ENCODE results near the gene CCNQ.
A peak's percentile ranks its signal among the peaks of the same experiment; 100 is the strongest.

CCNQ gene

DNA sequence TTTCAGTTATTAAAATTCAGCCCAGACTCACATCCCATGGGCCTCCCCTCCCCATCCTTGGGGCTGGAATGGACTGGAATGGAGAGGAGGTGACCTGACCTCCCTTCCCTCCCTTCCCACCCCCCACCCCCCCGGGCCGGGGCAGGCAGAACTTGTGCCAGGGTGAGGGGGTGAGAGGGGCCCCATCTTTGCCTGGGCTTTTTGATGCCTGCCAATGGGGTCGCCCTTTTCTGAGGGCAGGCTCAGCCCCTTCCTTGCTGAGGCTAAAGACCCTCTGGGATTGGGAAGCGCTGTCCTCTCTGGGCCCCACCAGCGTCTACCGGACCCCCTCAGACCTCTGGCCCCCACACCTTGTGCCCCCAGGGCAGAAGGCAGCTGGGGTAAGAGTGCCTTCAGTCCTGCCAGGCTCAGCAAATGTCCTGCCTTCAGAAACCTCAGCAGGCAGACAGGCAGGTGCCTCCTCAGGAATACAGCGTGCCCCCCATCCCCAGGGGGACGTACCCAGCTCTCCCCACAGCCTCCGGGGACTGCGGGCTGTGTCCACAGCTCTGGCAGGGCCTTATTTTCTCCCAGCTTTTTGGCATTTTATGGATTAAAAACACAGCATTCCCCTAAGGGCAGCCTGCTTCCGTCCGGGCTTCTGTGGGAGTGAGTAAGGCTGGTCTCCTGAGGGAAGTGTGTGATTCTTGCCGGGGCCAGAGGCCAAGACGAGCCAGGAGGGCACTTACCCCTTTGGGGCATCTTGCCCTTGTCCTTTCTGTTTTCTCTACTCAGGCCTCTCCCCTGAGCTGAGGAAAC lies 12.6 kb upstream of the CCNQ start:
- TF ChIP-seq FOXP2 (optimal IDR thresholded peaks at IDR 0.05; ENCODE audit: borderline replicate concordance, extremely low read depth, extremely low read length, insufficient read depth) (no peak), REST (IDR thresholded peaks at IDR 0.05; ENCODE audit: insufficient read depth in 1 of 2, low read depth in 2 of 2, low read length in 2 of 2) (no peak), POLR2AphosphoS5 (IDR thresholded peaks at IDR 0.05; ENCODE audit: low read depth, low read length) (no peak), SIN3A (IDR thresholded peaks at IDR 0.05; ENCODE audit: borderline replicate concordance, insufficient read depth, low read length) (no peak), TAF1 (IDR thresholded peaks at IDR 0.05; ENCODE audit: borderline replicate concordance, insufficient read depth, low read length) (no peak)

GRCh38 chrX:153610836-153611213 lies 11.9 kb upstream of the CCNQ start:
- TF ChIP-seq SIN3A (IDR thresholded peaks at IDR 0.05; ENCODE audit: borderline replicate concordance, insufficient read depth, low read length) (no peak), TAF1 (IDR thresholded peaks at IDR 0.05; ENCODE audit: borderline replicate concordance, insufficient read depth, low read length) (no peak), FOXP2 (optimal IDR thresholded peaks at IDR 0.05; ENCODE audit: borderline replicate concordance, extremely low read depth, extremely low read length, insufficient read depth) (no peak), REST (IDR thresholded peaks at IDR 0.05; ENCODE audit: insufficient read depth in 1 of 2, low read depth in 2 of 2, low read length in 2 of 2) (no peak), POLR2AphosphoS5 (IDR thresholded peaks at IDR 0.05; ENCODE audit: low read depth, low read length) (no peak)

DNA sequence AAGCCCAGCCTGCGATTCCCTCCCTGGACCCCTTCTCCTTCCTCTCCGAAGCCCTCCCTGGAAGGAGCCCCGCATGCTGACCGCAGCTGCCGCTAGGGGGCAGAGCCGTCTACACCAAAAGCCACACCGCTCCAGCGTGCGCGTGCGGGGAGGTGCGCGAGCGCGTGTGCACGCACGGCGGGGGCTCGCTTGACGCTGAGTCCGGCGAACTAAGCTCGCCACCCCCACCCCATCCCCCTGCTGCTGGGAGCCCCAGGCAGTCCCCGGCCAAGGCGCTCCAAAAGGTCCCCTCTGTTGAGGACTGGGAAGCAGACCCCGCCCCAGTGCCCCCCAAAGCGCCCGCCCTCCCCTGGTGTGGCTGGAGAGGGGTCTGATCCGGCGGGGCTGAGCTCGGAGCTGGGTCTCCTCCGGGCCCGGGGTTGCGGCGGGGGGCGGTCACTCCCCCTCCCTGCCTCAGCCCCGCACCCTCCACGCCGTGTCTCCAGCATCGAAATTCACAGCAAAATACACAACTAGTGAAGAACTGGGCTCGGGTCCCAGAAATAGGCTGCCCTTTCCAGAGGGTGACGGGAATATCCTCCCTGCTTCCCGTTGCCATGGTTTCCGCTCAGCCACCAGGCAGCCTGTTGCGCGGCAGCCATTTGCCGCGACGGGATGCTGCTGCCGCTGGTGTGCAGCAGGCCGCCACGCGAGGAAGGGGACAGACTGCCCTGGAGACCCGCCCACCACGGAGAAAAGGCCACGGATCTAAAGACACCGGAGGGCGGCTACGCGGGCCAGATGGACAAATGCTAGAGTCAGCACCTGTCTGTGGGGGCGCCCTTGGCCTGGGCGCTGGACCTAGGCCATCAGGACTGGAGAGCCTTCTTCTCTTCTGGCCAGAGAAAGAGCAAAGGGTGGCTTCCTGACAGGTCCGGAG lies 11.2 kb upstream of the CCNQ start:
- TF ChIP-seq TAF1 (IDR thresholded peaks at IDR 0.05; ENCODE audit: borderline replicate concordance, insufficient read depth, low read length) (no peak), SIN3A (IDR thresholded peaks at IDR 0.05; ENCODE audit: borderline replicate concordance, insufficient read depth, low read length) (no peak), POLR2AphosphoS5 (IDR thresholded peaks at IDR 0.05; ENCODE audit: low read depth, low read length) (no peak), FOXP2 (optimal IDR thresholded peaks at IDR 0.05; ENCODE audit: borderline replicate concordance, extremely low read depth, extremely low read length, insufficient read depth) (peak; percentile 91), REST (IDR thresholded peaks at IDR 0.05; ENCODE audit: insufficient read depth in 1 of 2, low read depth in 2 of 2, low read length in 2 of 2) (no peak)

DNA sequence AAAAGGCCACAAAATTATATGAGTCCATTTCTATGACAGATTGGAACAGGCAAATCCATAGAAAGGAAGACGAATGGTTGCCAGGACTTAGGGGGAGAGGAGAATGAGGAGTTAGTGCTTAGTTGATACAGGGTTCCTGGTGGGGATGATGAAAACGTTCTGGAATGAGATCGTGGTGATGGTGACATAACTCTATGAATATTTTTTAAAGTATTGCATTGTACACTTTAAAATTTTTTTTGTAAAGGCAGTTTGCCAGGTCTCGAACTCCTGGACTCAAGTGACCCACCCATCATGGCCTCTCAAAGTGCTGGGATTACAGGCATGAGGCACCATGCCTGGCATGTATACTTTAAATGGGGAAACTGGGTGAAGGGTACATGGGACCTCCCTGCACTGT lies 9.9 kb upstream of the CCNQ start:
- TF ChIP-seq SIN3A (IDR thresholded peaks at IDR 0.05; ENCODE audit: borderline replicate concordance, insufficient read depth, low read length) (no peak), TAF1 (IDR thresholded peaks at IDR 0.05; ENCODE audit: borderline replicate concordance, insufficient read depth, low read length) (no peak), FOXP2 (optimal IDR thresholded peaks at IDR 0.05; ENCODE audit: borderline replicate concordance, extremely low read depth, extremely low read length, insufficient read depth) (no peak), REST (IDR thresholded peaks at IDR 0.05; ENCODE audit: insufficient read depth in 1 of 2, low read depth in 2 of 2, low read length in 2 of 2) (no peak), POLR2AphosphoS5 (IDR thresholded peaks at IDR 0.05; ENCODE audit: low read depth, low read length) (no peak)

Data from PFSK-1 (cell line).